ENCODE measurements around the gene EED. TPM values are rescaled to one million over a fixed set of nuclear protein-coding genes. Genes with fewer than 3 reads are reported as not detected.

The EED gene
- total RNA-seq, 2 donors from 2014 or later, result 21.9 to 28.3 TPM

GRCh38 chr11:86240164-86240563, 4.4 kb upstream of the EED start:
- H3K9me3 ChIP-seq, result no peaks in the 10 kb centered on the region
- no peak overlapping the region for H3K4me3 ChIP-seq
- intact Hi-C loops (cut with DNase I), result no loop called here
- H3K4me1 ChIP-seq, result peaks cover 4% of the 10 kb centered on the region
- H3K27me3 ChIP-seq, result no peaks in the 10 kb centered on the region
- no peak for DNase-seq
- H3K9ac ChIP-seq (ENCODE audit: low read depth in 2 of 2, low read length in 2 of 2), result no peak overlapping the region
- no peaks in the 10 kb centered on the region for H3K36me3 ChIP-seq
- no peak overlapping the region for H3K27ac ChIP-seq
- TF ChIP-seq, protein P1, sequence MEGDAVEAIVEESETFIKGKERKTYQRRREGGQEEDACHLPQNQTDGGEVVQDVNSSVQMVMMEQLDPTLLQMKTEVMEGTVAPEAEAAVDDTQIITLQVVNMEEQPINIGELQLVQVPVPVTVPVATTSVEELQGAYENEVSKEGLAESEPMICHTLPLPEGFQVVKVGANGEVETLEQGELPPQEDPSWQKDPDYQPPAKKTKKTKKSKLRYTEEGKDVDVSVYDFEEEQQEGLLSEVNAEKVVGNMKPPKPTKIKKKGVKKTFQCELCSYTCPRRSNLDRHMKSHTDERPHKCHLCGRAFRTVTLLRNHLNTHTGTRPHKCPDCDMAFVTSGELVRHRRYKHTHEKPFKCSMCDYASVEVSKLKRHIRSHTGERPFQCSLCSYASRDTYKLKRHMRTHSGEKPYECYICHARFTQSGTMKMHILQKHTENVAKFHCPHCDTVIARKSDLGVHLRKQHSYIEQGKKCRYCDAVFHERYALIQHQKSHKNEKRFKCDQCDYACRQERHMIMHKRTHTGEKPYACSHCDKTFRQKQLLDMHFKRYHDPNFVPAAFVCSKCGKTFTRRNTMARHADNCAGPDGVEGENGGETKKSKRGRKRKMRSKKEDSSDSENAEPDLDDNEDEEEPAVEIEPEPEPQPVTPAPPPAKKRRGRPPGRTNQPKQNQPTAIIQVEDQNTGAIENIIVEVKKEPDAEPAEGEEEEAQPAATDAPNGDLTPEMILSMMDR (IDR thresholded peaks at IDR 0.05), result no peak

GRCh38 chr11:86241956-86242535, 2.5 kb upstream of the EED start:
- H3K27ac ChIP-seq, result no peak overlapping the region
- intact Hi-C loops (cut with DNase I), result no loop called here
- H3K4me1 ChIP-seq, result peaks cover 8% of the 10 kb centered on the region
- TF ChIP-seq, protein P1 (IDR thresholded peaks at IDR 0.05), result no peak
- no peak overlapping the region for H3K9ac ChIP-seq (ENCODE audit: low read depth in 2 of 2, low read length in 2 of 2)
- H3K27me3 ChIP-seq, result no peaks in the 10 kb centered on the region
- DNase-seq, result no peak
- no peak overlapping the region for H3K4me3 ChIP-seq
- no peaks in the 10 kb centered on the region for H3K9me3 ChIP-seq
- no peaks in the 10 kb centered on the region for H3K36me3 ChIP-seq

GRCh38 chr11:86243396-86243795, 1.2 kb upstream of the EED start:
- no peaks in the 10 kb centered on the region for H3K9me3 ChIP-seq
- H3K9ac ChIP-seq (ENCODE audit: low read depth in 2 of 2, low read length in 2 of 2), result no peak overlapping the region
- intact Hi-C loops (cut with DNase I), result no loop called here
- TF ChIP-seq, protein P1 (IDR thresholded peaks at IDR 0.05), result no peak
- H3K27me3 ChIP-seq, result no peaks in the 10 kb centered on the region
- H3K4me3 ChIP-seq, result no peak overlapping the region
- no peak for DNase-seq
- H3K36me3 ChIP-seq, result no peaks in the 10 kb centered on the region
- H3K4me1 ChIP-seq, result peaks cover 13% of the 10 kb centered on the region
- no peak overlapping the region for H3K27ac ChIP-seq

- TF ChIP-seq, protein P1 (IDR thresholded peaks at IDR 0.05), result no peak
- DNase-seq, result peak; percentile 89
- Histone ChIP-seq H3K9me3 (no peaks in the 10 kb centered on the region), H3K9ac (ENCODE audit: low read depth in 2 of 2, low read length in 2 of 2) (peak overlapping the region; percentile 96), H3K27me3 (no peaks in the 10 kb centered on the region), H3K27ac (peak overlapping the region; percentile 96), H3K36me3 (no peaks in the 10 kb centered on the region), H3K4me3 (peak overlapping the region; percentile 70), H3K4me1 (peaks cover 13% of the 10 kb centered on the region)
- intact Hi-C loops (cut with DNase I), result no loop called here
Measured at GRCh38 chr11:86244063-86244521, 461 bp upstream of the EED start.

- Histone ChIP-seq H3K9ac (ENCODE audit: low read depth in 2 of 2, low read length in 2 of 2) (peak overlapping the region; percentile 96), H3K4me1 (peaks cover 13% of the 10 kb centered on the region), H3K4me3 (peak overlapping the region; percentile 70), H3K36me3 (no peaks in the 10 kb centered on the region), H3K27ac (peak overlapping the region; percentile 96), H3K9me3 (no peaks in the 10 kb centered on the region), H3K27me3 (no peaks in the 10 kb centered on the region)
- intact Hi-C loops (cut with DNase I), result no loop called here
- TF ChIP-seq, protein P1 (IDR thresholded peaks at IDR 0.05), result no peak
- peak; percentile 44 for DNase-seq
Measured at GRCh38 chr11:86245369-86246292, 1.1 kb downstream of the EED start.
